Cardiac muscle cell (in vitro differentiated cells and primary cell): ENCODE data around the gene TSGA10IP. TPM values are rescaled to one million over a fixed set of nuclear protein-coding genes. Genes with fewer than 3 reads are reported as not detected.

ENCODE experiments used
- DNase-seq, 2 donors: peaks; one replicate each; pipeline versions ENCODE4 v3.0.0 to v3.0.0-alpha.2; 2010 to 2017; ENCODE audit warnings: low read depth in 1 of 2, low spot score in 1 of 2
- H3K27ac ChIP-seq: fragments of 200-600 bp; sonication (generic); 2 replicates; pipeline ENCODE4 v1.5.1; 2016
- H3K27me3 ChIP-seq: fragments of 200-600 bp; sonication (generic); 2 replicates; pipeline ENCODE4 v1.6.0; 2016; ENCODE audit warnings: control low read depth
- H3K36me3 ChIP-seq: fragments of 200-600 bp; sonication (generic); 2 replicates; pipeline ENCODE4 v1.5.1; 2016; ENCODE audit warnings: control low read depth
- H3K4me1 ChIP-seq: fragments of 200-600 bp; sonication (generic); 2 replicates; pipeline ENCODE4 v1.8.1; 2017; ENCODE audit warnings: low read depth, mild to moderate bottlenecking, mixed run types
- H3K4me3 ChIP-seq: fragments of 200-600 bp; sonication (generic); 2 replicates; pipeline ENCODE4 v1.5.1; 2016; ENCODE audit warnings: mild to moderate bottlenecking
- H3K9me3 ChIP-seq: fragments of 200-600 bp; sonication (generic); 2 replicates; pipeline ENCODE4 v1.5.1; 2017; ENCODE audit warnings: low read depth, mild to moderate bottlenecking, control low read depth
- polyA plus RNA-seq: library from polyadenylated mRNA; unstranded; fragments of >200 nt; fragmentation: Nextera tagmentation; extraction: Ambion mirVana; gene quantifications from 2 replicates; pipeline ENCODE4 v1.2.1, GENCODE V29; 2016
- total RNA-seq: library from RNA; depleted of rRNA; stranded (reverse); fragments of >200 nt; gene quantifications from 2 replicates; pipeline ENCODE4 v1.2.3, GENCODE V29; 2016
- TF ChIP-seq, protein P1 (sequence below): IDR thresholded peaks from 2 replicates; pipeline ENCODE4 v1.5.1; 2012; ENCODE audit warnings: low read depth, mild to moderate bottlenecking, low read length

TSGA10IP gene
- total and polyA plus RNA-seq, 2 experiments from 2014 or later, result 1.0 to 1.1 TPM

DNA sequence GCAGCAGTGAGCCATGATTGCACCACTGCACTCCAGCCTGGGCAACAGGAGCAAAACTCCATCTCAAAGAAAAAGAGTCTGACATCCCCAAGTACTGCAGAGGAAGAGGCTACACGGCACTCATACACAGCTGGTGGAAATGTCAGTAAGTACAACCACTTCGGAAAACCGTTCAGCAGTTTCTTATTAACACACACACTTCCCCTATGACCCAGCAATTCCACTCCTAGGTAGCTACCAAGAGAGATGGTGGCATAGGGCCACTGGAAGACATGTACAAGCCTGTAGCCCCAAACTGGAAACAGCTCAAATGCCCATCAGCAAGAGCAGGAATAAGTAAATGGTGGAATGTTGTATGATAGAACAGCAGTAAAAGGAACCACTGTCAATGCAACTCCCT is 22.7 kb upstream of the TSGA10IP start:
- Histone ChIP-seq H3K4me1 (peaks cover 4% of the 10 kb centered on the region), H3K27me3 (no peaks in the 10 kb centered on the region), H3K4me3 (no peak overlapping the region), H3K9me3 (no peaks in the 10 kb centered on the region), H3K27ac (no peak overlapping the region), H3K36me3 (peaks cover 6% of the 10 kb centered on the region)
- TF ChIP-seq, protein P1, sequence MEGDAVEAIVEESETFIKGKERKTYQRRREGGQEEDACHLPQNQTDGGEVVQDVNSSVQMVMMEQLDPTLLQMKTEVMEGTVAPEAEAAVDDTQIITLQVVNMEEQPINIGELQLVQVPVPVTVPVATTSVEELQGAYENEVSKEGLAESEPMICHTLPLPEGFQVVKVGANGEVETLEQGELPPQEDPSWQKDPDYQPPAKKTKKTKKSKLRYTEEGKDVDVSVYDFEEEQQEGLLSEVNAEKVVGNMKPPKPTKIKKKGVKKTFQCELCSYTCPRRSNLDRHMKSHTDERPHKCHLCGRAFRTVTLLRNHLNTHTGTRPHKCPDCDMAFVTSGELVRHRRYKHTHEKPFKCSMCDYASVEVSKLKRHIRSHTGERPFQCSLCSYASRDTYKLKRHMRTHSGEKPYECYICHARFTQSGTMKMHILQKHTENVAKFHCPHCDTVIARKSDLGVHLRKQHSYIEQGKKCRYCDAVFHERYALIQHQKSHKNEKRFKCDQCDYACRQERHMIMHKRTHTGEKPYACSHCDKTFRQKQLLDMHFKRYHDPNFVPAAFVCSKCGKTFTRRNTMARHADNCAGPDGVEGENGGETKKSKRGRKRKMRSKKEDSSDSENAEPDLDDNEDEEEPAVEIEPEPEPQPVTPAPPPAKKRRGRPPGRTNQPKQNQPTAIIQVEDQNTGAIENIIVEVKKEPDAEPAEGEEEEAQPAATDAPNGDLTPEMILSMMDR, result no peak
- no peak for DNase-seq

DNA sequence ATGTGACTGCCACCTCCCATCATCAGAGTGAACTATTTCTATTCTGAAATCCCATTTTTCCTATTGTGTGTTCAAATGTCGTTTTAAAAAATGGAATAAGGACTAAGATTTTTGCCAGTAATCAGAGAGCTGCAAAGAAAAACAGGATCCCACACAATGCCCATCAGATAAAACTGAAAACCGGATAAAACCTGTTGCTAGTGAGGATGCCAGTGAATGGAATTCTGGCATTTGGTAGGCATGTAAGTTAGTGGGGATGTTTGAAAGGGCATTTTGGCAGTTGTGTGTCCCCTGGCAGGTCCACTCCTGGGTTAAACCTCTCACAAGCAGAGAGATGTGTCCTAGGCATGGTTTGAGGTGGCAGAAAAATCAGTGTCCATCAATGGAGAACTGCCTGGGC is 19.9 kb upstream of the TSGA10IP start:
- no peak overlapping the region for H3K27ac ChIP-seq
- TF ChIP-seq, protein P1, result no peak
- no peak for DNase-seq

DNA sequence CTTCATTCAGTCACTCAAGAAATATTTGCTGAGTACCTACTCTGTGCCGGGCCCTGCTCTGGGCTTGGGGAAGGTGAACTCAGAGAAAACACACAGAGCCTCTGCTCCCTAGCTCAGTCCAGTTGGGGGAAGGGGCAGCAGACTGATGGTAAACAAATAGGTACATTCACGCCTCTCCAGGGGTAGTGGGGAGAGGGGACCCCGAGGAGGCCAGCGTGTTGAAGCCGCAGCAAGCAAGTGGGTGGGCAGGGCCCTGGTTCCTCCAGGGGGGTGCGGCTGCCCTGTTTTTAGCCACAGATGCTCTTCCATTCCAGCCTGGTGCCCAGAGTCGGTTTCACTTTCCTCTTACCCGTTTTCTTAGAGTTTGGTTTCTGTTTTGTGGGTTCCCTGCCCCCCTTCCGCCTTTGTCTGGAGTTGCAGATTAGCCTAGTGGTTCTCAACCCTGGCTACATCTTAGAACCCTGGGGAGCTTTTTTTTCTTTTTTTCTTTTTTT is 17.3 kb upstream of the TSGA10IP start:
- Histone ChIP-seq H3K27me3 (no peaks in the 10 kb centered on the region), H3K36me3 (peaks cover 2% of the 10 kb centered on the region), H3K4me3 (no peak overlapping the region), H3K4me1 (no peaks in the 10 kb centered on the region), H3K27ac (no peak overlapping the region), H3K9me3 (no peaks in the 10 kb centered on the region)
- TF ChIP-seq, protein P1, result no peak
- no peak for DNase-seq

More for the DNA sequence above, 19.9 kb upstream of the TSGA10IP start:
- H3K4me1 ChIP-seq, result no peaks in the 10 kb centered on the region
- no peaks in the 10 kb centered on the region for H3K9me3 ChIP-seq
- no peaks in the 10 kb centered on the region for H3K27me3 ChIP-seq
- no peak overlapping the region for H3K4me3 ChIP-seq
- H3K36me3 ChIP-seq, result peaks cover 6% of the 10 kb centered on the region

DNA sequence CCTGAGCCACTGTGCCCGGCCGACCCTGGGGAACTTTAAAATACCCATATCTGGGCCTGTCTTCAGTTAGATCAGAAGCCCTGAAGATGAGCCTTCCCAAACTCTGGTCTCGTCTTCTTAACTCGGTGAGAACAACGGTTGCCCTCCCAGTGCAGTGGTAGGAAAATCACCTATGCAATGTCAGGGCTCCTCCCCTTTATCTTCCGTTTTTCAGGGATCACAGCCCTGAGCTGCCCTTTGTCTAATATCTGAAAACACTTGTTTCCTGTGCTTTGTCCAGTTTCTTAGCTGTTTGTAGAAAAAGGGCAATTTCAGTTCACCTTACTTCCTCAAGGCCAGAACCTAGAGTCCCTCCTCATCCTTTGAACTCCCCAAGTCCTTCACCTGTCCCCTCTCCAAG is 16.6 kb upstream of the TSGA10IP start:
- no peak for DNase-seq
- TF ChIP-seq, protein P1, result no peak
- Histone ChIP-seq H3K4me3 (no peak overlapping the region), H3K27me3 (no peaks in the 10 kb centered on the region), H3K4me1 (no peaks in the 10 kb centered on the region), H3K36me3 (no peaks in the 10 kb centered on the region), H3K27ac (no peak overlapping the region), H3K9me3 (no peaks in the 10 kb centered on the region)

DNA sequence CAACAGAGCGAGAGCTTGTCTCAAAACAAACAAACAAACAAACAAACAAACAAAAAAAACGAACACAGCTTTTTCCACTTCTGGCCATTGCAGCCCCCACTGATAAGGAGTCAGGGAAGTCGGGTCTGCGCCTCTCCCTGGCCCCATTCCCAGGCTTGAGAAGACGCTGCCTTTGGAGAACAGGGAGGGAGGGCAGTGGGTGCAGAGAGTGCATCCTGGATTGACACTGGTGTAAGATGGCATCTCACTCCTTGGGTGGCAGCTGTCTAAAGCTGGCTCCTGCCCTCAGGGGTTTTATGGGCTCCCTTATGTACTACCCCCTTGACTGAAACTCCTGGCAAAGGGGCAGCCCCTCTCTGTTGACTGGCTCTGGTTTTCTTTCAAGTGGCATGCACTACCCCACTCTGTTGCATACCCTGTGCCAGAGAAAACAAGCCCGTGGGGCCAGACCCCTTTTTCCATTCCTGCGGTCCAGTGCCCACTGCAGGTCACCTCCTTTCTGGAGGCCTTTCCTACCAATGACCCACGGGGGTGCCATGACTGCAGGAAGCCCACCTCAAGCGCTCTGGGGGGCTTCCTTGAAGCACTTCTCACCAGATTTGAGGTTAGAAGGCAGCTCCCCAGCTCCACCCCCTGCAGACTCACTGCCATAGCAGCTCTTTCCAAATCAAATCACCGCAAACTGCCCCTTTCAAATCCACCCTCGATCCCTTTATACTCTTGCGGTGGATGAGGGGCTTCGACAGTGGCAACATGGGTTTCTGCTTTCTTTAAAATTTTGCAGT is 13.3 kb upstream of the TSGA10IP start:
- Histone ChIP-seq H3K4me1 (no peaks in the 10 kb centered on the region), H3K27ac (no peak overlapping the region), H3K9me3 (no peaks in the 10 kb centered on the region), H3K36me3 (no peaks in the 10 kb centered on the region), H3K4me3 (no peak overlapping the region), H3K27me3 (no peaks in the 10 kb centered on the region)
- TF ChIP-seq, protein P1, result no peak
- DNase-seq, result no peak
